GM23338 (cell line): Measurements from ENCODE around the gene LFNG.

Experiments used
- EZH2 ChIP-seq: fragments of 200-600 bp; sonication (generic); IDR thresholded peaks from one replicate; pipeline ENCODE4 v1.8.0; 2017; ENCODE audit warnings: antibody characterized with exemption, mild to moderate bottlenecking, low read depth; ENCODE audit not compliant: unreplicated experiment
- POLR2AphosphoS5 ChIP-seq: IDR thresholded peaks from 2 replicates; pipeline ENCODE4 v1.6.1; 2016; ENCODE audit warnings: antibody characterized with exemption, low read depth
- TF ChIP-seq, protein P1 (sequence below), 2 experiments: fragments of 200-600 bp in 1 of 2; sonication (generic) in 1 of 2; conservative IDR thresholded peaks; 2 replicates each; pipeline versions ENCODE4 v1.5.1 to v1.6.1; 2016 to 2017; ENCODE audit warnings: antibody characterized with exemption in 2 of 2, low read depth in 2 of 2, mild to moderate bottlenecking in 2 of 2, moderate library complexity in 1 of 2

GRCh38 chr7:2520131-2520760 lies 672 bp downstream of the LFNG start:
- TF ChIP-seq EZH2, result no peak
- TF ChIP-seq, protein P1, sequence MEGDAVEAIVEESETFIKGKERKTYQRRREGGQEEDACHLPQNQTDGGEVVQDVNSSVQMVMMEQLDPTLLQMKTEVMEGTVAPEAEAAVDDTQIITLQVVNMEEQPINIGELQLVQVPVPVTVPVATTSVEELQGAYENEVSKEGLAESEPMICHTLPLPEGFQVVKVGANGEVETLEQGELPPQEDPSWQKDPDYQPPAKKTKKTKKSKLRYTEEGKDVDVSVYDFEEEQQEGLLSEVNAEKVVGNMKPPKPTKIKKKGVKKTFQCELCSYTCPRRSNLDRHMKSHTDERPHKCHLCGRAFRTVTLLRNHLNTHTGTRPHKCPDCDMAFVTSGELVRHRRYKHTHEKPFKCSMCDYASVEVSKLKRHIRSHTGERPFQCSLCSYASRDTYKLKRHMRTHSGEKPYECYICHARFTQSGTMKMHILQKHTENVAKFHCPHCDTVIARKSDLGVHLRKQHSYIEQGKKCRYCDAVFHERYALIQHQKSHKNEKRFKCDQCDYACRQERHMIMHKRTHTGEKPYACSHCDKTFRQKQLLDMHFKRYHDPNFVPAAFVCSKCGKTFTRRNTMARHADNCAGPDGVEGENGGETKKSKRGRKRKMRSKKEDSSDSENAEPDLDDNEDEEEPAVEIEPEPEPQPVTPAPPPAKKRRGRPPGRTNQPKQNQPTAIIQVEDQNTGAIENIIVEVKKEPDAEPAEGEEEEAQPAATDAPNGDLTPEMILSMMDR (conservative IDR thresholded peaks at IDR 0.05; ENCODE audit: low read depth in 2 of 2), result no peak
- TF ChIP-seq POLR2AphosphoS5, result no peak
